ENCODE measurements around the gene CSNK1G2.

- TF ChIP-seq CTCF (IDR thresholded peaks at IDR 0.05) (no peak), POLR2A (IDR thresholded peaks at IDR 0.05) (no peak)
These were observed 3.9 kb upstream of the CSNK1G2 start for GRCh38 chr19:1936916-1937610.
